Erythroblast (primary cell): ENCODE measurements around the gene CACNA1H.

ENCODE experiments used
- GATA1 ChIP-seq: IDR thresholded peaks from 2 replicates; pipeline ENCODE4 v1.6.1; 2011; ENCODE audit warnings: low read depth, mild to moderate bottlenecking, control low read depth, low read length, moderate library complexity
- POLR2A ChIP-seq: IDR thresholded peaks from 2 replicates; pipeline ENCODE4 v1.6.1; 2011; ENCODE audit warnings: mild to moderate bottlenecking, low read length

GRCh38 chr16:1265090-1265630, 112.3 kb downstream of the CACNA1H start:
- TF ChIP-seq POLR2A (no peak), GATA1 (no peak)
